ENCODE results near the gene SERPINB5.
A peak's percentile ranks its signal among the peaks of the same experiment; 100 is the strongest.
"Not testable (repeated sequence)": the region's sequence is repeated elsewhere in the genome, so short reads cannot be mapped to it uniquely, and the experiment has no call there.

SERPINB5 gene

GRCh38 chr18:63476668-63477067, at the start of gene SERPINB5:
Gene SERPINB5 (plus strand): TSS chr18:63476958. CDS start chr18:63484429, 7,471 bp downstream.
- no peak for DNase-seq (ENCODE audit: low spot score)

- no peak for DNase-seq (ENCODE audit: low spot score)
These were observed 49.2 kb upstream of the SERPINB5 start for GRCh38 chr18:63427558-63427957.

GRCh38 chr18:63430526-63430925, 46.2 kb upstream of the SERPINB5 start:
- DNase-seq (ENCODE audit: low spot score): no peak

GRCh38 chr18:63431180-63431579, 45.6 kb upstream of the SERPINB5 start:
- no peak for DNase-seq (ENCODE audit: low spot score)

- no peak for DNase-seq (ENCODE audit: low spot score)
These were observed 43.4 kb upstream of the SERPINB5 start for GRCh38 chr18:63433334-63433866.

GRCh38 chr18:63438181-63438580, 38.6 kb upstream of the SERPINB5 start:
- no peak for DNase-seq (ENCODE audit: low spot score)

- peak; percentile 54 for DNase-seq (ENCODE audit: low spot score)
These were observed 37.4 kb upstream of the SERPINB5 start for GRCh38 chr18:63439334-63439733.

GRCh38 chr18:63440219-63440618, 36.5 kb upstream of the SERPINB5 start:
- no peak for DNase-seq (ENCODE audit: low spot score)

- DNase-seq (ENCODE audit: low spot score): no peak
These were observed 35.9 kb upstream of the SERPINB5 start for GRCh38 chr18:63440881-63441280.

GRCh38 chr18:63443829-63444228, 32.9 kb upstream of the SERPINB5 start:
- DNase-seq (ENCODE audit: low spot score): no peak

GRCh38 chr18:63444580-63444979, 32.2 kb upstream of the SERPINB5 start:
- DNase-seq (ENCODE audit: low spot score): no peak

- no peak for DNase-seq (ENCODE audit: low spot score)
These were observed 31.7 kb upstream of the SERPINB5 start for GRCh38 chr18:63445037-63445436.

GRCh38 chr18:63446266-63446665, 30.5 kb upstream of the SERPINB5 start:
- no peak for DNase-seq (ENCODE audit: low spot score)

GRCh38 chr18:63447066-63447465, 29.7 kb upstream of the SERPINB5 start:
- DNase-seq (ENCODE audit: low spot score): no peak

GRCh38 chr18:63449426-63449825, 27.3 kb upstream of the SERPINB5 start:
- no peak for DNase-seq (ENCODE audit: low spot score)

- no peak for DNase-seq (ENCODE audit: low spot score)
These were observed 24.7 kb upstream of the SERPINB5 start for GRCh38 chr18:63451799-63452660.

GRCh38 chr18:63452751-63453150, 24.0 kb upstream of the SERPINB5 start:
- DNase-seq (ENCODE audit: low spot score): not testable (repeated sequence)

GRCh38 chr18:63454497-63454896, 22.3 kb upstream of the SERPINB5 start:
- DNase-seq (ENCODE audit: low spot score): no peak

- no peak for DNase-seq (ENCODE audit: low spot score)
These were observed 18.8 kb upstream of the SERPINB5 start for GRCh38 chr18:63457977-63458376.

GRCh38 chr18:63460414-63460813, 16.3 kb upstream of the SERPINB5 start:
- no peak for DNase-seq (ENCODE audit: low spot score)

GRCh38 chr18:63464434-63464833, 12.3 kb upstream of the SERPINB5 start:
- DNase-seq (ENCODE audit: low spot score): no peak

- no peak for DNase-seq (ENCODE audit: low spot score)
These were observed 11.7 kb upstream of the SERPINB5 start for GRCh38 chr18:63465059-63465458.

GRCh38 chr18:63467699-63468098, 9.1 kb upstream of the SERPINB5 start:
- no peak for DNase-seq (ENCODE audit: low spot score)

GRCh38 chr18:63468575-63468974, 8.2 kb upstream of the SERPINB5 start:
- DNase-seq (ENCODE audit: low spot score): no peak

Measured in putamen (tissue), 1 donor.